HUES48 (cell line): ENCODE data around the gene VPS29.
"Not testable (repeated sequence)": the region's sequence is repeated elsewhere in the genome, so short reads cannot be mapped to it uniquely, and the experiment has no call there.

Experiments used
- H3K27ac ChIP-seq: one replicate; pipeline ENCODE4 v1.7.0; 2013; ENCODE audit warnings: low read depth, low read length, inconsistent platforms
- H3K27me3 ChIP-seq: 2 replicates; pipeline ENCODE4 v1.6.1; 2013; ENCODE audit warnings: mild to moderate bottlenecking, low read length; ENCODE audit not compliant: control insufficient read depth, insufficient read depth
- H3K36me3 ChIP-seq: 2 replicates; pipeline ENCODE4 v1.6.1; 2013; ENCODE audit warnings: low read length; ENCODE audit not compliant: control insufficient read depth, insufficient read depth
- H3K4me1 ChIP-seq: 2 replicates; pipeline ENCODE4 v1.6.1; 2013; ENCODE audit warnings: mild to moderate bottlenecking, low read length; ENCODE audit not compliant: control insufficient read depth, insufficient read depth
- H3K4me3 ChIP-seq: 2 replicates; pipeline ENCODE4 v1.5.1; 2013; ENCODE audit warnings: mild to moderate bottlenecking, low read depth, low read length
- H3K9ac ChIP-seq: 2 replicates; pipeline ENCODE4 v1.6.1; 2013; ENCODE audit warnings: mild to moderate bottlenecking, low read depth, low read length, moderate library complexity
- H3K9me3 ChIP-seq: 2 replicates; pipeline ENCODE4 v1.6.1; 2013; ENCODE audit warnings: low read length; ENCODE audit not compliant: control insufficient read depth, insufficient read depth

The VPS29 gene

DNA sequence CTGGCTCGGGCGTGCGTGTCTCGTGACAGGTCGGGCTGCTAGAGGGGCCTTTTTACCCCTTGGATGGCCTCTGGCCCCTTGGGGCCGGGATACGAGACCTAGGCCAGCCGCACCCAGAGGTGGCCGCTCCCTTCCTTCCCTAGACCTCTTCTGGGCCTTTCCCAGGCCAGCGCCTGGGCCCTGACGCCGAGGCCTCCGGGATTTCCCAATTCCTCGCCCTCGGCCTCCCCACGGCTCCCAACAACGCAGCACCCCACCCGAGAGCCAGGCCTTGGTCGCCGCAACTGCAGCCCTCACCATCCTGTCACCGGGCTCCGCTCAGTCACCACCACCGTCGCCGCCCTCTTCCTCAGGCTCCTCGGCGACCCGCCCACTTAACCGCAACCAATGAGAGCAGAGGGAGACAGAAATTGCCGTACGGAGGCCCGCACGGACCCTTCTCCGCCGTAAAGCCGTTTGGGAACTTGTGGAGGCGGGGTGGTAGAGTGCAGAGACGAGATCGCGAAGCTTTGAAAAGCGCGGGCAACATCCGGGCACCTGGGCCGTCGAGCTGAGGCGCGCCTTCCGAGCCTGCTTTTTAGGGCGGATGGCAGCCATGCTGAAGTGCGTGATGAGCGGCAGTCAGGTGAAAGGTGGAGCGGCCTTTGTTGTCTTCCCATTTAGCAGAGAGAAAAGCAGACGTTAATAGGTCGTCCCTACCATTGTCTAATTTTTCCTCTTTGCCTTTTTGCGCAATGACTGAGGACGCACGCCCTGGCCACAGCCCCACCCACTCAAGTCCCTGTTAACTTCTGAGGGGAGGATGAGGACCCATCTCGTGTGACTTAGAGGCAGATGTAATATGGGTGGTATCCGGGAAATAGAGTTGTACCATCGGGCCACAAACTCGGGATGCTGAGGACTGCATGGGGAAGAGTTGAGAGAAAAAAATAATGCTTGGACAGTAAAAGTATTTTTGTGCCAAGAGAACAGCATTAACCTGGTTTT lies at the start of gene VPS29, which contains the start of gene RAD9B:
VPS29 (minus strand) TSS at position 360 of the 987 bp plus-strand sequence; CDS start at position 300, 60 bp downstream.
RAD9B (plus strand) TSS at position 580 of the 987 bp plus-strand sequence; CDS start at position 587, 7 bp downstream.
- Histone ChIP-seq H3K9ac (peak within 1 kb of the TSS; percentile 21), H3K27me3 (peaks cover 16% of the 10 kb centered on the region), H3K4me3 (peak within 1 kb of the TSS; percentile 84)

DNA sequence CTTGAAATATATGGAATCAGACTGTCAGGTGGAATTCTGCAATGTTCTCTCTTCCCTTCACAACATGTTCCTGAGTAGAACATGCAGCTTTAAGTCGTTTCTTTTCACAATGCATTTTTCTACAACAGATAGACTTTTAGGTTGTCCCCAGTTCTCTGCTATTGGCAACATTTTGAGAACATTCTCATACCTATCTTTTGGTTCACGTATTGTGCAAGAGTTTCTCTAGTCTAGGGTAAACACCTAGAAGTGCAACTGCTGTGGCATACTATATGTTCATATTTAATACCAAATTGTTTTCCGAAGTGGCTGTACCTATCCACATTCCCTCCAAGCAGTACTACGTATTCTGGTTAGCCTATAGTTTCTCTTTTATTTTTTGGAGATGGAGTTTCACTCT lies 49.1 kb upstream of the VPS29 start:
- Histone ChIP-seq H3K4me1 (no peaks in the 10 kb centered on the region), H3K9ac (no peak overlapping the region), H3K9me3 (no peaks in the 10 kb centered on the region), H3K36me3 (peaks cover 10% of the 10 kb centered on the region), H3K4me3 (no peak overlapping the region), H3K27ac (no peak overlapping the region), H3K27me3 (no peaks in the 10 kb centered on the region)

More for the DNA sequence above, at the start of gene VPS29, which contains the start of gene RAD9B:
- Histone ChIP-seq H3K9me3 (peaks cover 6% of the 10 kb centered on the region), H3K36me3 (0 out of 2 replicates have a peak, but pooled peaks cover 2% of the 10 kb centered on the region), H3K4me1 (no peaks in the 10 kb centered on the region), H3K27ac (peak within 1 kb of the TSS; percentile 59)

DNA sequence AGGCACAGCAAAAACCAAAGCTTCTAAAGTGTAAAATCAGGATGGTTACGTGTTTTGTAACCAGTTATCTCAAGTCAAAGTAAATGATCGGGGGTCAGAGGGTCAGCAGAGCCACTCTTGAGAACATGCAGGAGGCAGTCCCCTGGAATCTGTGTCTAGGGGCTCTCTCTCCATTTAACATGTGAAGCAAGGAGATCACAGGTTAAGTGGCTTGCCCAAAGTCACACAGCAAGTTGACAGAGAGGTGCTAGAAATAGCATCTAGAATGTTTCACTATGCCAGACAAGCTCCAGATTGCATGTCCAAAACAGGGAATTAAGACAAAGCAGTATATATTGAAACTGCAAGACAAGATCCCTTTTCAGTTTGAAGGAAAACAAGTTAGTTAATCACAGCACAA lies 47.8 kb upstream of the VPS29 start:
- Histone ChIP-seq H3K27ac (no peak overlapping the region), H3K9me3 (no peaks in the 10 kb centered on the region), H3K4me3 (no peak overlapping the region), H3K9ac (no peak overlapping the region), H3K27me3 (no peaks in the 10 kb centered on the region), H3K36me3 (peaks cover 18% of the 10 kb centered on the region), H3K4me1 (no peaks in the 10 kb centered on the region)

DNA sequence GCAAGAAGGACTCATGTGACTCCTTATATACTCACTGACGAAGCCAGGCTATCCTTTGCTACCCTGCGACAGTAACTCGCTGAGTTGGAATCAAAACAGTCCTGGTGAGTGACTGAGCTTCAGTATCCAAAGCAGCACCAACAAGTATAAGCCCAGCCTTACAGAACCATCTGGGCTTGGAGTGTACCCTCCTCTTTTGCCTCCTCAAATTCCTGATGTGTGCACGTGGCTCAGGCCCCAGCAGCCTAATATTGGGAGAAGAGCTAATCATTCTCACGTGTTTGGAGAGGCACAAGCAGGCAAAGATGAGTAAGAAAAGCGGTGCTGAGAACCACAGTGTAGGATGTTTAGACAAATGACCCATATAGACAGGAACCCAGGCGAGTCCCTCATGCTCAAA lies 46.8 kb upstream of the VPS29 start:
- Histone ChIP-seq H3K9ac (no peak overlapping the region), H3K27ac (no peak overlapping the region), H3K27me3 (no peaks in the 10 kb centered on the region), H3K4me1 (no peaks in the 10 kb centered on the region), H3K36me3 (peaks cover 24% of the 10 kb centered on the region), H3K9me3 (no peaks in the 10 kb centered on the region), H3K4me3 (no peak overlapping the region)

DNA sequence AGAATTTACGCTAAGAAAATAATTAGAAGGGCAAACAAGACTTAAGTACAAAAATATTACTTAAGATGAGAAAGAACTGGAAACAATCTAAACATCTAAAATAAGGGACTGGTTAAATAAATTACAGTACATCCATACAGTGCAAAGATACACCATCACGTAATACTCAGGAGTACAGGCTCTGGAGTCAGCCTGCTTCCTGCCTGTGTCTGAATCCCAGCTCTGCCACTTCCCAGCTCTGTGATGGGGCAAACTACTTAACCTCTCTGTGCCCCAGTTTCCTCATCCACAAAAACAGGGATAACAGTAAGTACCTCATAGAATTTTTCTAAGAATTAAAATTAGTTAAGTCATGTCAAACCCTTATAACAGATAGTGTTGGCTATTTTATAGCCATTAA lies 45.2 kb upstream of the VPS29 start:
- no peak overlapping the region for H3K27ac ChIP-seq
- no peak overlapping the region for H3K9ac ChIP-seq
- no peaks in the 10 kb centered on the region for H3K4me1 ChIP-seq
- H3K4me3 ChIP-seq = no peak overlapping the region
- H3K27me3 ChIP-seq = no peaks in the 10 kb centered on the region
- H3K36me3 ChIP-seq = peaks cover 34% of the 10 kb centered on the region
- H3K9me3 ChIP-seq = no peaks in the 10 kb centered on the region

DNA sequence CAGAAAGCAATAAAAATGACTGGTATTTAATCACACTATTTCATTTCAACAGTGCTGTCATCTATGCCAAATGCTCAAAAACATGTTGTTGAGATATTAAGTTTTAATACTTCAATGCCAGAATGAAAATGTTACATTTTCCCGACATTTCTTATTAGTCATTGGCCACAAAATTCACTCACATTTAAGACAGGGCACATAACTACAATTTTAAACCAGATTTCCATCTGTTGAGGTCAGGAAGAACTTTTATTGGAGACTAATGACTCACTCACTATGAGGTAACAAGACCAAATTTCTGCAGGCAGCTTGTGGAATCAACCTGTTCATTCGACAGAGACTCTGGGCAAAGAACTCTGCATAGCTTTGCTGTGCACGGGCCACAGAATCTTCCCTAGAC lies 44.4 kb upstream of the VPS29 start:
- no peaks in the 10 kb centered on the region for H3K4me1 ChIP-seq
- H3K4me3 ChIP-seq = no peak overlapping the region
- no peaks in the 10 kb centered on the region for H3K27me3 ChIP-seq
- H3K9me3 ChIP-seq = no peaks in the 10 kb centered on the region
- no peak overlapping the region for H3K27ac ChIP-seq
- H3K9ac ChIP-seq = no peak overlapping the region
- peaks cover 34% of the 10 kb centered on the region for H3K36me3 ChIP-seq

DNA sequence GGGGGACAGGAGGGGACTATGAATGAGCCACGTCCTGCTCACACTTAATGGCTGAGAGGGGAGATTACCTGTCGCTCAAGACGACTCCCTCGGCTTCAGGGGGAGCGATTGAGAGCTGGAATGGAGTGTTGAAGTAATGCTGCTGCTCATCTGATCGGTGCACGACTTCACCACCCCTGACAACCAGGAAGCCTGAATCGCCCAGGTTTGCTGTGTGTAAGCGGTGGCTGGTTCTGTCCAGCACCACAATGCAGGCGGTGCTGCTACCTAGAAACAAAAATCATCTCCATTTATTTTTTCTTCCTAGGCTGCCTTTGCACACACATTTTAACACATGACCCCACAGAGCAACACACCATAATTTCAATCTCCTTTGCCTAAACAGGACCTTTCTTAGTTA lies 43.9 kb upstream of the VPS29 start:
- no peak overlapping the region for H3K27ac ChIP-seq
- H3K9ac ChIP-seq = no peak overlapping the region
- peaks cover 30% of the 10 kb centered on the region for H3K36me3 ChIP-seq
- no peaks in the 10 kb centered on the region for H3K9me3 ChIP-seq
- no peaks in the 10 kb centered on the region for H3K4me1 ChIP-seq
- no peak overlapping the region for H3K4me3 ChIP-seq
- H3K27me3 ChIP-seq = no peaks in the 10 kb centered on the region

DNA sequence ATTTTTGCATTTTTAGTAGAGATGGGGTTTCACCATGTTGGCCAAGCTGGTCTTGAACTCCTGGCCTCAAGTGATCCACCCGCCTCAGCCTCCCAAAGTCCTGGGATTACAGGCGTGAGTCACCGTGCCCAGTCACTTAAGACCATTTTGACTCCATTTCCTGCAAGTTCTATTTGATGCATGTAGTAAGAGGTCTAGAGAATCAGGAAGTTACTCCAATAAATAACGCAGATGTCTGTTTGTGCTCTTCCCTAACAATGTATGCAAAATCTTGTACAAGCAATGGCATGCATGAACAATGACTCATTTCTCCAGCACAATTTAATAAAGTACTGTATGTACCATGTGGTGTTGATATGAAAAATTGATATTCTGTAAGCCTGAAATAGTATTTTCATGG lies 43.3 kb upstream of the VPS29 start:
- not testable (repeated sequence) for H3K27ac ChIP-seq, H3K4me3 ChIP-seq, H3K9ac ChIP-seq, H3K4me1 ChIP-seq, H3K27me3 ChIP-seq, H3K9me3 ChIP-seq
- H3K36me3 ChIP-seq = peaks cover 27% of the 10 kb centered on the region

DNA sequence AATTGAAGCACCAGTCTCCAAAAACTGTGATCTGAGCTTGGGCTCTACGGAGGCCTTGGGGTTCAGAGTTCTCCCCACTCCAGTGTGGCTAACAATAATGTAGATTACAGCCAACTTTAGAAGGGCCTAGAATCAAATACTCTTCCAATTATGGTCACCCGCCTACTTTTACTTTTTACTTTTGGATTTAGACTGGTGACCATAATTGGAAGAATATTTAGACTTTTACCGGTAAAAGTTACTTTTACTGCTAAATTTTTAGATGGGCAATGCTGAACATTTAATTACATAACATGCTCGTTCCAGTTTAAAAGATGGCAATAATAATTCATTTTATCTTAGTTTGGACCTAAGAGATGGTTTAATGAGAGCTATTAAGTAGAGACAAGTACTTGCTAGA lies 42.1 kb upstream of the VPS29 start:
- Histone ChIP-seq H3K27ac (no peak overlapping the region), H3K9ac (no peak overlapping the region), H3K4me3 (no peak overlapping the region), H3K4me1 (no peaks in the 10 kb centered on the region; the same call in 1 of the 2 replicates), H3K27me3 (no peaks in the 10 kb centered on the region), H3K9me3 (no peaks in the 10 kb centered on the region), H3K36me3 (peaks cover 37% of the 10 kb centered on the region)

DNA sequence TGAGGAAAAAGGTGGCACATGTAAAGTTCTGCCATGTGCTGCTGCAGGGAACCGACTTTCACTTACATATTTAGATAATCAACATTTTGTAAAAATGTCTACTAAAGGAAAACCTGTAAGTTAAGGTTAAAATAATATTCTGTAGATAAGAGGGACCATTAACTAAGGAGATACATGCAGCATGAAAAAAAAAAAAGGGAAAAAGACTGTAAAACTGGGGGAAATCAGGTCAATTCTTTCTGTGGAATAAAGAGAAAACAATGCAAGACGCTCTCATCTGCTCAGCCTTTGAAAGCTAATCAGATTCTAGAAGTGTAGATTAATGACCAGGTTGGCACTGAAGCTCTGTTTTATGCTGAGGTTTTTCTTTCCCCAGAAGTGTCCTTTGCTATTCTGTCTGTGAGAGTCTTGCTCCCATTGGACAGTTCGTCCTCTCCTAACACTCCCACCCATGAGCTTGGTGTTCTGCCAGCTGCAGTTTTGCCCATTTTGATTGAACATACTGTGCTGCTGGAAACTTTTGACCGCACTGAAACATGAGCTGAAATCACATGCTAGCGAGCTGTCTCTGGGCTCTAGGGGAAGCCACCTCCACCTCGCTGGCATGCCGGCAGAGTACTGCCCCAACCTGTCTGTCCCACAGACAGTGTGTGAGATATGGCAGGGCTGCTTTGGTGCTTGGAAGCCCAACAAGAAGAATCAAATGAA lies 41.5 kb upstream of the VPS29 start:
- Histone ChIP-seq H3K36me3 (peaks cover 42% of the 10 kb centered on the region), H3K27ac (no peak overlapping the region)

DNA sequence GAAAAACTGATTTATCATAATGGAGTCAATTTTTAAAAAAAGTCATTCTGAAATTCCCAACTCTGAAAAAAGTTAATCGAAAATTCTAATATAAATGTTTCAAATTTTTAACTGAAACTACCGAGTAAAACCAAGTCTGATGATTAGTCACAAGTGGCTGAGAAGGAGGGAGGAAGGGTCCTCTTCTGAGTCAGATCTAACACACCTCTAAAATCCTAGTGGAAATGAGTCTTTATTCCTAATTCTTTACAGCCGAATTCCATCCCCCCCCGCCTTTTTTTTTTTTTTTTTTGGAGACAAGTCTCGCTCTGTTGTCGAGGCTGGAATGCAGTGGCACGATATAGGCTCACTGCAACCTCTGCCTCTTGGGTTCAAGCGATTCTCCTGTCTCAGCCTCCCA lies 38.1 kb upstream of the VPS29 start:
- Histone ChIP-seq H3K9ac (no peak overlapping the region), H3K9me3 (no peaks in the 10 kb centered on the region), H3K4me1 (no peaks in the 10 kb centered on the region; the same call in 1 of the 2 replicates), H3K4me3 (no peak overlapping the region), H3K36me3 (peaks cover 61% of the 10 kb centered on the region), H3K27ac (no peak overlapping the region), H3K27me3 (no peaks in the 10 kb centered on the region)

More for the DNA sequence above, 41.5 kb upstream of the VPS29 start:
- Histone ChIP-seq H3K4me1 (no peaks in the 10 kb centered on the region; the same call in 1 of the 2 replicates), H3K9ac (no peak overlapping the region), H3K4me3 (no peak overlapping the region), H3K9me3 (no peaks in the 10 kb centered on the region), H3K27me3 (no peaks in the 10 kb centered on the region)
